ENCODE data around the gene SDE2.

Gene SDE2

DNA sequence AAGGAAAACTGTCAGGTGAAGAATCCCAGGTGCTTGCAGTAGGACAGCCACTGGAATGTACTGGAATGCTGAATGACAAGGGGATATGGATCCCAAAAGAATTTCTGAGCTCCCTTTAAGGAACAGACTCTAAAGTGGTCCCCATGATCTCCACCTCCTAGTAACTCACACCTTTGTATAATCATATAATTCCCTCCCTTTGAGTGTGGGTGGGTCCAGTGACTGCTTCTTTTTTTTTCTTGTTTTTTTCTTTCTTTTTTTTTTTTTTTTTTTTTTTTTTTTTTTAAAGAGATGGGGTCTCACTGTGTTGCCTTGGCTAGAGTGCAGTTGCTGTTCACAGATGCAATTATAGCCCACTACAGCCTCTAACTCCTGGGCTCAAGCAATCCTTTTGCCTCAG lies 34.8 kb upstream of the SDE2 start:
- no peak for TF ChIP-seq SIN3A (IDR thresholded peaks at IDR 0.05; ENCODE audit: borderline replicate concordance, insufficient read depth, low read length)
- TF ChIP-seq POLR2AphosphoS5 (IDR thresholded peaks at IDR 0.05; ENCODE audit: low read depth, low read length), result no peak
- no peak for TF ChIP-seq TAF1 (IDR thresholded peaks at IDR 0.05; ENCODE audit: borderline replicate concordance, insufficient read depth, low read length)
- no peak for TF ChIP-seq FOXP2 (optimal IDR thresholded peaks at IDR 0.05; ENCODE audit: borderline replicate concordance, extremely low read depth, extremely low read length, insufficient read depth)
- TF ChIP-seq, protein P1, sequence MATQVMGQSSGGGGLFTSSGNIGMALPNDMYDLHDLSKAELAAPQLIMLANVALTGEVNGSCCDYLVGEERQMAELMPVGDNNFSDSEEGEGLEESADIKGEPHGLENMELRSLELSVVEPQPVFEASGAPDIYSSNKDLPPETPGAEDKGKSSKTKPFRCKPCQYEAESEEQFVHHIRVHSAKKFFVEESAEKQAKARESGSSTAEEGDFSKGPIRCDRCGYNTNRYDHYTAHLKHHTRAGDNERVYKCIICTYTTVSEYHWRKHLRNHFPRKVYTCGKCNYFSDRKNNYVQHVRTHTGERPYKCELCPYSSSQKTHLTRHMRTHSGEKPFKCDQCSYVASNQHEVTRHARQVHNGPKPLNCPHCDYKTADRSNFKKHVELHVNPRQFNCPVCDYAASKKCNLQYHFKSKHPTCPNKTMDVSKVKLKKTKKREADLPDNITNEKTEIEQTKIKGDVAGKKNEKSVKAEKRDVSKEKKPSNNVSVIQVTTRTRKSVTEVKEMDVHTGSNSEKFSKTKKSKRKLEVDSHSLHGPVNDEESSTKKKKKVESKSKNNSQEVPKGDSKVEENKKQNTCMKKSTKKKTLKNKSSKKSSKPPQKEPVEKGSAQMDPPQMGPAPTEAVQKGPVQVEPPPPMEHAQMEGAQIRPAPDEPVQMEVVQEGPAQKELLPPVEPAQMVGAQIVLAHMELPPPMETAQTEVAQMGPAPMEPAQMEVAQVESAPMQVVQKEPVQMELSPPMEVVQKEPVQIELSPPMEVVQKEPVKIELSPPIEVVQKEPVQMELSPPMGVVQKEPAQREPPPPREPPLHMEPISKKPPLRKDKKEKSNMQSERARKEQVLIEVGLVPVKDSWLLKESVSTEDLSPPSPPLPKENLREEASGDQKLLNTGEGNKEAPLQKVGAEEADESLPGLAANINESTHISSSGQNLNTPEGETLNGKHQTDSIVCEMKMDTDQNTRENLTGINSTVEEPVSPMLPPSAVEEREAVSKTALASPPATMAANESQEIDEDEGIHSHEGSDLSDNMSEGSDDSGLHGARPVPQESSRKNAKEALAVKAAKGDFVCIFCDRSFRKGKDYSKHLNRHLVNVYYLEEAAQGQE (IDR thresholded peaks at IDR 0.05; ENCODE audit: insufficient read depth in 1 of 2, low read depth in 2 of 2, low read length in 2 of 2), result no peak

DNA sequence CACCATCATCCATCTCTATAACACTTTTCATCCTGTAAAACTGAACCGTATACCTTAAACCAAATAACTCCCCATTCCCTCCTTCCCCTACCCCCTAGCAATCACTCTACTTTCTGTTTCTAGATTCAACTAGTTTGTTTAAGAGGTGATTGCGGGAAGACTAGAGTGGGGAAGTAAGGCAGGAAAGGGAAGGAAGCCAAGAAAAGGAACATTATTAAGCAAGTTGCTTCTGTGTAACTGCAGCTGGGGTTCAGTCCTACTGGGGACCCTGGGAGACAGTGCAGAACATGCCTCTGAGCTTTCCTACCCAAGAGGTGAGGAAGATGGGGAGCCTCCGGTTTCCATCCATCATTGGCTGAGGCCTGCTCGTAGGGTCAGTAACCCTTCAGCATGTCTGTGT lies 34.4 kb upstream of the SDE2 start:
- TF ChIP-seq, protein P1 (IDR thresholded peaks at IDR 0.05; ENCODE audit: insufficient read depth in 1 of 2, low read depth in 2 of 2, low read length in 2 of 2), result no peak
- no peak for TF ChIP-seq SIN3A (IDR thresholded peaks at IDR 0.05; ENCODE audit: borderline replicate concordance, insufficient read depth, low read length)
- no peak for TF ChIP-seq POLR2AphosphoS5 (IDR thresholded peaks at IDR 0.05; ENCODE audit: low read depth, low read length)
- TF ChIP-seq TAF1 (IDR thresholded peaks at IDR 0.05; ENCODE audit: borderline replicate concordance, insufficient read depth, low read length), result no peak
- no peak for TF ChIP-seq FOXP2 (optimal IDR thresholded peaks at IDR 0.05; ENCODE audit: borderline replicate concordance, extremely low read depth, extremely low read length, insufficient read depth)

DNA sequence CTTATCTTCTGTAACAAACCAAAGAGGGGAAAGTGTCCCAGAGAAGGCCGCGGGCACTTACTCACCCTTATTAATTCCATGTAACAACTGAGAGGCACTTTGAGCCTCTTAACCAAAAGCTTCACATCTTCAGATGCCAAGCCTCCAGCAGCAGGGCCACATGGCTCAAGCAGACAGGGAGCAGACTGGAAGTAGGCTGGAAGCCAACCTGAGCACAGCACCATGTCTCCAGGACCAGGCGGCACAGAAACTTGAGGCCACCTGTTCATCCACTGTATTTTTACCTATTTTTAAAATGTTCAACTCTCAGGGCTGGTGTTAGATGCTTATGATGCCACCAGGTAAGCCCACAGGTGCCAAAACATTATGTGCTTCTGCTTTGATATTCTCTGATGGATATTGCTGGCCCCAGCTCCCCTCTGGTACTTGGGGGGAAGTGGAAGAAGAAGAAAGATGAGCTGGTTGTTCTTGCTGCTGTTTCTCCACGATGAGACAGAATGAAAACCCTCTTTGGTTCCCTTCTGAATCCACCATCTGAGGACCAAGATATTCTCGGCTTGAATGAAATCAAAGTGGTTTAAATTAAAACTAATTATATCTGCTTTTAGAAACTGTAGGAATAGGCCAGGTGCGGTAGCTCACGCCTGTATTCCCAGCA lies 30.6 kb upstream of the SDE2 start:
- no peak for TF ChIP-seq POLR2AphosphoS5 (IDR thresholded peaks at IDR 0.05; ENCODE audit: low read depth, low read length)
- TF ChIP-seq TAF1 (IDR thresholded peaks at IDR 0.05; ENCODE audit: borderline replicate concordance, insufficient read depth, low read length), result no peak
- TF ChIP-seq FOXP2 (optimal IDR thresholded peaks at IDR 0.05; ENCODE audit: borderline replicate concordance, extremely low read depth, extremely low read length, insufficient read depth), result no peak
- TF ChIP-seq, protein P1 (IDR thresholded peaks at IDR 0.05; ENCODE audit: insufficient read depth in 1 of 2, low read depth in 2 of 2, low read length in 2 of 2), result no peak
- TF ChIP-seq SIN3A (IDR thresholded peaks at IDR 0.05; ENCODE audit: borderline replicate concordance, insufficient read depth, low read length), result no peak

DNA sequence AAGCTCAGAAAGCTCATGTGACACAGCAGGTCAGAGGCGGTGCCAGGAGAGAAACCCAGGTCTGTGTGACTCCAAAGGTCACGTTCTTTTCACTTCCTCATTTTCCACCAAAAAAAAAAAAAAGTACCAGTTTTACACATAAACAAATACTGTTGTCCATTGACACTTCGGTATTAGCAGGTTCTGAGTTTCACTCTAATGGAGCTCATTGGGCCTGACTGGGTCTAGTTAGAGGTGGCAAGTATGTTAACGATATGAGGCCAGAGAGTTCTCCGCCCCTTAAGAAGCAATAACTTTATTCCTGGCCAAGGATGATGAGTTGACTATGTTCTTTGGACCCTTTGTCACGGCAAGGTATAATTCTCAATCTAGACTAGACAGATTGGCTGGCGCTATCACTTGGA lies 30.0 kb upstream of the SDE2 start:
- TF ChIP-seq, protein P1 (IDR thresholded peaks at IDR 0.05; ENCODE audit: insufficient read depth in 1 of 2, low read depth in 2 of 2, low read length in 2 of 2), result no peak
- TF ChIP-seq TAF1 (IDR thresholded peaks at IDR 0.05; ENCODE audit: borderline replicate concordance, insufficient read depth, low read length) (no peak), POLR2AphosphoS5 (IDR thresholded peaks at IDR 0.05; ENCODE audit: low read depth, low read length) (no peak), SIN3A (IDR thresholded peaks at IDR 0.05; ENCODE audit: borderline replicate concordance, insufficient read depth, low read length) (no peak), FOXP2 (optimal IDR thresholded peaks at IDR 0.05; ENCODE audit: borderline replicate concordance, extremely low read depth, extremely low read length, insufficient read depth) (no peak)
